ENCODE data around the gene SYNGR1.
A peak's percentile ranks its signal among the peaks of the same experiment; 100 is the strongest.
"Not testable (repeated sequence)": the region's sequence is repeated elsewhere in the genome, so short reads cannot be mapped to it uniquely, and the experiment has no call there.

Gene SYNGR1

GRCh38 chr22:39319284-39320022, 30.3 kb upstream of the SYNGR1 start, which contains the start of gene RPL3:
TSS of gene RPL3 (minus strand) at chr22:39319623. CDS start at chr22:39319597, 26 bp downstream.
- Histone ChIP-seq H3K4me1 (ENCODE audit: control insufficient read depth, insufficient read depth, low read length) (peaks cover 20% of the 10 kb centered on the region), H3K36me3 (ENCODE audit: control insufficient read depth, insufficient read depth, low read length) (peaks cover 33% of the 10 kb centered on the region), H3K27ac (ENCODE audit: low read depth, low read length) (peak within 1 kb of the TSS; percentile 95)

GRCh38 chr22:39320616-39321029, 29.2 kb upstream of the SYNGR1 start:
- peak overlapping the region; percentile 3 for H3K4me3 ChIP-seq (ENCODE audit: low read length)
- peak overlapping the region; percentile 95 for H3K27ac ChIP-seq (ENCODE audit: low read depth, low read length)
- H3K9ac ChIP-seq (ENCODE audit: low read length), result not testable (repeated sequence)

More at GRCh38 chr22:39319284-39320022, 30.3 kb upstream of the SYNGR1 start, which contains the start of gene RPL3:
- peak within 1 kb of the TSS; percentile 97 for H3K9ac ChIP-seq (ENCODE audit: low read length)
- peak within 1 kb of the TSS; percentile 98 for H3K4me3 ChIP-seq (ENCODE audit: low read length)
- no peaks in the 10 kb centered on the region for H3K27me3 ChIP-seq (ENCODE audit: control insufficient read depth, insufficient read depth, low read length)

GRCh38 chr22:39325392-39325932, 24.3 kb upstream of the SYNGR1 start:
- Histone ChIP-seq H3K36me3 (ENCODE audit: control insufficient read depth, insufficient read depth, low read length) (no peaks in the 10 kb centered on the region), H3K9ac (ENCODE audit: low read length) (no peak overlapping the region), H3K27me3 (ENCODE audit: control insufficient read depth, insufficient read depth, low read length) (no peaks in the 10 kb centered on the region), H3K4me3 (ENCODE audit: low read length) (no peak overlapping the region), H3K27ac (ENCODE audit: low read depth, low read length) (no peak overlapping the region), H3K4me1 (ENCODE audit: control insufficient read depth, insufficient read depth, low read length) (no peaks in the 10 kb centered on the region)

More at GRCh38 chr22:39320616-39321029, 29.2 kb upstream of the SYNGR1 start:
- Histone ChIP-seq H3K4me1 (ENCODE audit: control insufficient read depth, insufficient read depth, low read length) (peaks cover 20% of the 10 kb centered on the region), H3K36me3 (ENCODE audit: control insufficient read depth, insufficient read depth, low read length) (peaks cover 22% of the 10 kb centered on the region)
- H3K27me3 ChIP-seq (ENCODE audit: control insufficient read depth, insufficient read depth, low read length), result not testable (repeated sequence)

GRCh38 chr22:39327995-39328754, 21.6 kb upstream of the SYNGR1 start:
- Histone ChIP-seq H3K27ac (ENCODE audit: low read depth, low read length) (no peak overlapping the region), H3K36me3 (ENCODE audit: control insufficient read depth, insufficient read depth, low read length) (no peaks in the 10 kb centered on the region), H3K4me1 (ENCODE audit: control insufficient read depth, insufficient read depth, low read length) (no peaks in the 10 kb centered on the region), H3K9ac (ENCODE audit: low read length) (no peak overlapping the region), H3K4me3 (ENCODE audit: low read length) (no peak overlapping the region), H3K27me3 (ENCODE audit: control insufficient read depth, insufficient read depth, low read length) (no peaks in the 10 kb centered on the region)

- not testable (repeated sequence) for H3K36me3 ChIP-seq (ENCODE audit: control insufficient read depth, insufficient read depth, low read length); H3K9ac ChIP-seq (ENCODE audit: low read length); H3K27ac ChIP-seq (ENCODE audit: low read depth, low read length); H3K27me3 ChIP-seq (ENCODE audit: control insufficient read depth, insufficient read depth, low read length); H3K4me1 ChIP-seq (ENCODE audit: control insufficient read depth, insufficient read depth, low read length); H3K4me3 ChIP-seq (ENCODE audit: low read length)
Measured at GRCh38 chr22:39330553-39330952, 19.2 kb upstream of the SYNGR1 start.

GRCh38 chr22:39332441-39333064, 17.2 kb upstream of the SYNGR1 start:
- H3K36me3 ChIP-seq (ENCODE audit: control insufficient read depth, insufficient read depth, low read length), result no peaks in the 10 kb centered on the region
- no peak overlapping the region for H3K9ac ChIP-seq (ENCODE audit: low read length)
- H3K27ac ChIP-seq (ENCODE audit: low read depth, low read length), result no peak overlapping the region
- no peaks in the 10 kb centered on the region for H3K27me3 ChIP-seq (ENCODE audit: control insufficient read depth, insufficient read depth, low read length)
- no peaks in the 10 kb centered on the region for H3K4me1 ChIP-seq (ENCODE audit: control insufficient read depth, insufficient read depth, low read length)
- H3K4me3 ChIP-seq (ENCODE audit: low read length), result no peak overlapping the region

GRCh38 chr22:39336411-39336810, 13.4 kb upstream of the SYNGR1 start:
- no peaks in the 10 kb centered on the region for H3K4me1 ChIP-seq (ENCODE audit: control insufficient read depth, insufficient read depth, low read length)

GRCh38 chr22:39339775-39340174, 10.0 kb upstream of the SYNGR1 start:
- H3K4me3 ChIP-seq (ENCODE audit: low read length); H3K4me1 ChIP-seq (ENCODE audit: control insufficient read depth, insufficient read depth, low read length); H3K36me3 ChIP-seq (ENCODE audit: control insufficient read depth, insufficient read depth, low read length); H3K9ac ChIP-seq (ENCODE audit: low read length); H3K27ac ChIP-seq (ENCODE audit: low read depth, low read length); H3K27me3 ChIP-seq (ENCODE audit: control insufficient read depth, insufficient read depth, low read length): not testable (repeated sequence)

More at GRCh38 chr22:39336411-39336810, 13.4 kb upstream of the SYNGR1 start:
- Histone ChIP-seq H3K36me3 (ENCODE audit: control insufficient read depth, insufficient read depth, low read length) (no peaks in the 10 kb centered on the region), H3K9ac (ENCODE audit: low read length) (no peak overlapping the region), H3K27ac (ENCODE audit: low read depth, low read length) (no peak overlapping the region), H3K27me3 (ENCODE audit: control insufficient read depth, insufficient read depth, low read length) (no peaks in the 10 kb centered on the region), H3K4me3 (ENCODE audit: low read length) (no peak overlapping the region)

GRCh38 chr22:39341179-39341578, 8.6 kb upstream of the SYNGR1 start:
- no peaks in the 10 kb centered on the region for H3K4me1 ChIP-seq (ENCODE audit: control insufficient read depth, insufficient read depth, low read length)
- no peaks in the 10 kb centered on the region for H3K36me3 ChIP-seq (ENCODE audit: control insufficient read depth, insufficient read depth, low read length)
- H3K4me3 ChIP-seq (ENCODE audit: low read length), result no peak overlapping the region
- no peaks in the 10 kb centered on the region for H3K27me3 ChIP-seq (ENCODE audit: control insufficient read depth, insufficient read depth, low read length)
- H3K9ac ChIP-seq (ENCODE audit: low read length), result no peak overlapping the region
- H3K27ac ChIP-seq (ENCODE audit: low read depth, low read length), result no peak overlapping the region

GRCh38 chr22:39343259-39344045, 6.3 kb upstream of the SYNGR1 start:
- no peaks in the 10 kb centered on the region for H3K4me1 ChIP-seq (ENCODE audit: control insufficient read depth, insufficient read depth, low read length)
- no peak overlapping the region for H3K9ac ChIP-seq (ENCODE audit: low read length)
- H3K27me3 ChIP-seq (ENCODE audit: control insufficient read depth, insufficient read depth, low read length), result no peaks in the 10 kb centered on the region
- no peak overlapping the region for H3K4me3 ChIP-seq (ENCODE audit: low read length)
- no peaks in the 10 kb centered on the region for H3K36me3 ChIP-seq (ENCODE audit: control insufficient read depth, insufficient read depth, low read length)
- H3K27ac ChIP-seq (ENCODE audit: low read depth, low read length), result no peak overlapping the region

- H3K27ac ChIP-seq (ENCODE audit: low read depth, low read length), result no peak overlapping the region
- H3K27me3 ChIP-seq (ENCODE audit: control insufficient read depth, insufficient read depth, low read length), result no peaks in the 10 kb centered on the region
- no peaks in the 10 kb centered on the region for H3K36me3 ChIP-seq (ENCODE audit: control insufficient read depth, insufficient read depth, low read length)
- peaks cover 2% of the 10 kb centered on the region for H3K4me1 ChIP-seq (ENCODE audit: control insufficient read depth, insufficient read depth, low read length)
- H3K9ac ChIP-seq (ENCODE audit: low read length), result no peak overlapping the region
- H3K4me3 ChIP-seq (ENCODE audit: low read length), result no peak overlapping the region
Measured at GRCh38 chr22:39344046-39344390, 5.8 kb upstream of the SYNGR1 start.

- Histone ChIP-seq H3K4me3 (ENCODE audit: low read length) (no peak overlapping the region), H3K36me3 (ENCODE audit: control insufficient read depth, insufficient read depth, low read length) (no peaks in the 10 kb centered on the region)
Measured at GRCh38 chr22:39345231-39345630, 4.6 kb upstream of the SYNGR1 start.

More at GRCh38 chr22:39345231-39345630, 4.6 kb upstream of the SYNGR1 start:
- Histone ChIP-seq H3K27ac (ENCODE audit: low read depth, low read length) (no peak overlapping the region), H3K4me1 (ENCODE audit: control insufficient read depth, insufficient read depth, low read length) (peaks cover 5% of the 10 kb centered on the region), H3K9ac (ENCODE audit: low read length) (no peak overlapping the region), H3K27me3 (ENCODE audit: control insufficient read depth, insufficient read depth, low read length) (no peaks in the 10 kb centered on the region)
